ENCODE measurements around the gene TTYH3.

TTYH3 gene

DNA sequence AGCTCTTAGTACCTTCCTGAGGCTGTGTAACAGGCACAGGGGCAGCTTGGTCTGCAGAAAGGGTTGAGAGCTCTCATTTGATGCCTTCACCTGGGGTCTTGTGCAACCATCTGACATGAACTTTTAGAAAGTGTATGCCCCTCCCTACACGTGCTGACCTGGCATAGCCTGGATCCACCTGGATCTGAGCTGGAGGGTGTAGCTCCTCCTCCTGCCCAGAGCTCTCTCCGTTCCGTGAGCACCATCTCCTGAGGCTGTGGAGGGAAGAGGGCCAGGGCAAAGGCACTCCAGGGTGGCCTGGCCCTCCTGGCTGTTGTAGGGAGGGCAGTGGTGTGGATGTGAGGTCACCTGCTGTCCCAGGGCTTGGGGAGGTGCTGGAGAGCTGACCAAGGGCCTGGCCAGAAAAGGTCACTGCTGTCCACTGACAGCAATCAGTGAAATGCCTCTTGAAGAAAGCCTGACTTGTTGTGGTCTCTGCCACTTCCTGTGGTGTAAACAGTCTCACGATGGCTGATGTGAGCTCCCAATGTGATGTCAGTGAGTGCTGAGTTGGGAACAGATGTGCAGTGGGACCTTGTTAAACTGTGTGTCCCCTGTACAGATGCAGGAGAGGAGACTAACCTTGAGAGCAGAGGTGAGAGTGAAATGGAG is 79.2 kb downstream of the TTYH3 start:
- no peak for DNase-seq

DNA sequence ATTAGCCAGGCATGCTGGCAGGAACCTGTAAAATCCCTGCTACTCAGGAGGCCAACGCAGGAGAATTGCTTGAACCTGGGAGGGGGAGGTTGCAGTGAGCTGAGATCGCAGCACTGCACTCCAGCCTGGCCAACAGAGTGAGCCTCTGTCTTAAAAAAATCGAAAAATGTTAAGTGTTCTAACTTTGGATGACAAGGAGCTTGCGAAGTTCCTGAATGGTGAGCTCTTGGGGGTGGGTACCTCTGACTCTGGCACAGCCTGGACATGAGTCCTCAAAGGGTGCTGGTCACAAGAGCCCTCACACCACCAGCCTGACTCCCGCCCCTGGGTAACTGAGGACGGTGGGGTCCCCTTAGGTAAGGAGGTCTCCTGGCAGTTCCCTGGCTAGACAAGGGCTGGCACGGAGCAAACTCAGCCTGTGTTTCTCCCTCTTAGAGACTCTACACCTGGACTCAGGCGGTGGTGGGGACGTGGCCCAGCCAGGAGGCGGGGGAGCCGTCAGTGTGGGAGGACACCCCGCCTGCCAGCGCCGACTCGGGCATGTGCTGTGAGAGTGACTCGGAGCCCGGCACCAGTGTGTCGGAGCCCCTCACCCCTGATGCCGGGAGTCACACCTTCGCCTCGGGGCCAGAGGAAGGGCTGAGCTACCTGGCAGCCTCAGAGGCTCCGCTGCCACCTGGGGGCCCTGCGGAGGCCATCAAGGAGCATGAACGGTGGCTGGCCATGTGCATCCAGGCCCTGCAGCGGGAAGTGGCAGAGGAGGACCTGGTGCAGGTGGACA is 80.3 kb downstream of the TTYH3 start:
- no peak for DNase-seq

DNA sequence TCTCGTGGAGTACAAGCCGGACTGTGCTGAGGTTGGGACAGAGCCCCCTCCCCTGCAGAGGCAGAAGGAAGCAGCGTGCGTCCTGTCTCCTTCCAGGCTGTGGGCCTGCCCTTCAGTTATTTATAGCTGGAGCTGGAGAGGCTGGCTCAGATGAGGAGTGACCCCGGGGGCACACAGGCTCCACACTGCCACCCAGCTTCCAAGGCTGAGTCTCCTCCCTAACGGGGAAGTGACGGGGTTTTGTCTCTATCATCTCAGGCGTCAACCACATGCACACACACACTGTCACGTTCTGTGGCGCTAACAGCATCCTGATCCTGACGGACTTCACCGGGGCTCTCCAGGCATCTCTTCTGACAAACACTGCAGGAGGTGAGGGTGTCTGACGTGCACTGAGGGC is 81.6 kb downstream of the TTYH3 start:
- DNase-seq, result no peak

DNA sequence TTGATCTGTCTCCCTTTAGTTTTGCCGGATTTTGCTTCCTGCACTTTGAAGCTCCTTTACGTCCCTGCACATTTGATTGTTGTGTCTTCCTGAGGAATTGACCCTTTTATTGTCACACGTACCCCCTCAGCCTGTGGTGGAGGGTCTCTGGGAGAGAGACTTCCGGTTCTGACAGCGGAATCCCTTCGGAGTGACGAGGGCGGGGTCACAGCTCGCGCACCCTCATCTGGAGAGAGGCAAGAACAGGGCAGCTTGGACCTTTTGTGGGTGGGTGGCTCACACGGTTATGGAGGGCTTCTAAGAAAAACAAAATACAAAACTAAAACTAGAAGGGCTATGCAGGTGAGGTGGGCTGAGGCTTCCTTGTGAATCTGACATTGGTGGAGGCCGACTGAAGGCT is 82.2 kb downstream of the TTYH3 start:
- DNase-seq, result no peak
